IMR-90 (cell line): ENCODE results near the gene CELA1. TPM values are rescaled to one million over a fixed set of nuclear protein-coding genes. Genes with fewer than 3 reads are reported as not detected.

Experiments
- ATAC-seq: fragments of 200-7000 bp; cut with Tn5 transposase; 2 replicates; pipeline ENCODE4 v1.9.1; 2020; ENCODE audit warnings: low read depth, mild to moderate bottlenecking, moderate library complexity
- BruUV-seq: library from RNA; stranded (reverse); fragments of 400-500 nt; replicated peaks from 2 replicates; lab custom pipeline; 2021; lab: Mats Ljungman, UMichigan
- CTCF ChIA-PET: fragments of 300-600 bp; formaldehyde crosslinking; extraction: SDS; loops from one replicate; lab custom pipeline; 2021; ENCODE audit warnings: antibody characterized with exemption; lab: Yijun Ruan, JAX
- POLR2A ChIA-PET: fragments of 300-600 bp; sonication (Branson Sonifier 250); formaldehyde crosslinking; loops from one replicate; lab custom pipeline; 2022; ENCODE audit warnings: antibody characterized with exemption; ENCODE audit not compliant: unreplicated experiment; lab: Charles Lee
- DNase-seq: peaks from one replicate; pipeline ENCODE4 v3.0.0; 2013
- H2AFZ ChIP-seq: replicated peaks from 2 replicates; pipeline ENCODE3; 2013; ENCODE audit warnings: low read length, mild to moderate bottlenecking; ENCODE audit not compliant: poor library complexity
- H2AK5ac ChIP-seq: 2 replicates; pipeline ENCODE4 v1.6.1; 2013; ENCODE audit warnings: low read depth, low read length, inconsistent platforms
- H2AK9ac ChIP-seq: replicated peaks from 2 replicates; pipeline ENCODE3; 2013; ENCODE audit warnings: mild to moderate bottlenecking, low read depth, low read length, moderate library complexity; ENCODE audit not compliant: poor library complexity
- H2BK120ac ChIP-seq: 2 replicates; pipeline ENCODE4 v1.6.1; 2013; ENCODE audit warnings: low read depth, low read length, inconsistent platforms
- H2BK15ac ChIP-seq: 3 replicates; pipeline ENCODE4 v1.6.1; 2013; ENCODE audit warnings: low read depth, low read length, inconsistent platforms
- H2BK20ac ChIP-seq: 2 replicates; pipeline ENCODE4 v1.6.1; 2013; ENCODE audit warnings: low read depth, mild to moderate bottlenecking, inconsistent platforms, low read length, moderate library complexity
- H2BK5ac ChIP-seq: 2 replicates; pipeline ENCODE4 v1.6.1; 2013; ENCODE audit warnings: mild to moderate bottlenecking, low read depth, low read length, inconsistent platforms; ENCODE audit not compliant: poor library complexity, severe bottlenecking
- H3K14ac ChIP-seq: replicated peaks from 2 replicates; pipeline ENCODE4 v1.6.1; 2013; ENCODE audit warnings: low read depth, low read length, inconsistent platforms
- H3K18ac ChIP-seq: 2 replicates; pipeline ENCODE4 v1.6.1; 2013; ENCODE audit warnings: low read depth, low read length, control low read depth
- H3K23ac ChIP-seq: 2 replicates; pipeline ENCODE4 v1.6.1; 2013; ENCODE audit warnings: low read depth, low read length, inconsistent platforms
- H3K27ac ChIP-seq: 2 replicates; pipeline ENCODE4 v1.5.1; 2013; ENCODE audit warnings: mild to moderate bottlenecking, control low read depth, low read length; ENCODE audit not compliant: insufficient read depth
- H3K27me3 ChIP-seq: 2 replicates; pipeline ENCODE4 v1.6.1; 2013; ENCODE audit warnings: low read length; ENCODE audit not compliant: control insufficient read depth, insufficient read depth
- H3K36me3 ChIP-seq: 2 replicates; pipeline ENCODE4 v1.6.1; 2013; ENCODE audit warnings: low read length, mixed read lengths; ENCODE audit not compliant: control insufficient read depth, insufficient read depth
- H3K4ac ChIP-seq: 2 replicates; pipeline ENCODE4 v1.6.1; 2013; ENCODE audit warnings: low read depth, low read length, inconsistent platforms
- H3K4me1 ChIP-seq: 2 replicates; pipeline ENCODE4 v1.6.1; 2013; ENCODE audit warnings: low read length, mixed read lengths; ENCODE audit not compliant: control insufficient read depth, insufficient read depth
- H3K4me2 ChIP-seq: 2 replicates; pipeline ENCODE4 v1.6.1; 2013; ENCODE audit warnings: low read depth, mild to moderate bottlenecking, control low read depth, low read length, moderate library complexity
- H3K4me3 ChIP-seq: 2 replicates; pipeline ENCODE4 v1.5.1; 2013; ENCODE audit warnings: low read depth, mild to moderate bottlenecking, control low read depth, low read length, moderate library complexity; ENCODE audit not compliant: insufficient read depth
- H3K56ac ChIP-seq: 2 replicates; pipeline ENCODE4 v1.6.1; 2013; ENCODE audit warnings: low read length, inconsistent platforms; ENCODE audit not compliant: insufficient read depth; ENCODE audit errors: extremely low read depth
- H3K79me1 ChIP-seq, 2 experiments: 2 replicates each; pipeline ENCODE4 v1.6.1; 2013; ENCODE audit warnings: low read length in 2 of 2, inconsistent platforms in 1 of 2, low read depth in 1 of 2
- H3K9ac ChIP-seq: 2 replicates; pipeline ENCODE4 v1.6.1; 2013; ENCODE audit warnings: low read depth, low read length, control low read depth
- H3K9me1 ChIP-seq: 2 replicates; pipeline ENCODE4 v1.6.1; 2013; ENCODE audit warnings: low read length, inconsistent platforms; ENCODE audit not compliant: insufficient read depth
- H3K9me3 ChIP-seq: 2 replicates; pipeline ENCODE4 v1.6.1; 2013; ENCODE audit warnings: low read length; ENCODE audit not compliant: control insufficient read depth, insufficient read depth
- H4K20me1 ChIP-seq: 2 replicates; pipeline ENCODE4 v1.6.1; 2013; ENCODE audit warnings: low read length, inconsistent platforms; ENCODE audit not compliant: insufficient read depth
- H4K5ac ChIP-seq: 2 replicates; pipeline ENCODE4 v1.6.1; 2013; ENCODE audit warnings: mild to moderate bottlenecking, low read depth, low read length, control low read depth
- H4K8ac ChIP-seq, 2 experiments: 2 replicates each; pipeline ENCODE4 v1.6.1; 2013; ENCODE audit warnings: low read depth in 2 of 2, low read length in 2 of 2, control low read depth in 1 of 2, inconsistent platforms in 1 of 2
- H4K91ac ChIP-seq: 2 replicates; pipeline ENCODE4 v1.6.1; 2013; ENCODE audit warnings: low read depth, low read length, inconsistent platforms; ENCODE audit not compliant: insufficient read depth
- CHD1 ChIP-seq: IDR thresholded peaks from 2 replicates; pipeline ENCODE4 v1.6.1; 2012; ENCODE audit warnings: low read depth, low read length, improper control_type of control experiment
- MXI1 ChIP-seq: IDR thresholded peaks from 2 replicates; pipeline ENCODE4 v1.6.1; 2012; ENCODE audit warnings: low read depth, mild to moderate bottlenecking, low read length, moderate library complexity, borderline replicate concordance
- NFE2L2 ChIP-seq: fragments of 150-350 bp; IDR thresholded peaks from 2 replicates; pipeline ENCODE4 v1.6.1; 2016; ENCODE audit warnings: low read depth, mild to moderate bottlenecking, low read length
- WGBS, 2 experiments: methylation state at CpG; one replicate each; pipeline versions ENCODE4 v1.1.5 to v1.1.7; 2013; ENCODE audit warnings: missing lambda C conversion rate in 2 of 2; ENCODE audit not compliant: insufficient read length in 1 of 2; ENCODE audit errors: extremely low coverage in 2 of 2; 5-methylcytosine and 5-hydroxymethylcytosine counted together
- dilution Hi-C: fragments of 300-500 bp; cut with HindIII; formaldehyde crosslinking; loops from one replicate; pipeline ENCODE4 v1.14.3; 2018; ENCODE audit warnings: low sequenced_read_pairs; ENCODE audit not compliant: unreplicated experiment
- in situ Hi-C: fragments of 300-500 bp; cut with MboI; formaldehyde crosslinking; loops from 3 replicates; pipeline ENCODE4 v1.14.3; 2019; ENCODE audit warnings: low sequenced_read_pairs, inconsistent platforms, mixed read lengths
- intact Hi-C: fragments of 100-400 bp; cut with micrococcal nuclease; formaldehyde crosslinking; loops from 2 replicates; pipeline ENCODE4 v1.10.0; 2022
- polyA plus RNA-seq, 3 experiments: library from polyadenylated mRNA; depleted of rRNA; stranded (reverse); fragments of >200 nt; gene quantifications; 2 replicates each; pipeline ENCODE4 v1.2.3, GENCODE V29; 2012; ENCODE audit warnings: low replicate concordance in 1 of 3
- total RNA-seq: library from RNA; depleted of rRNA; stranded (reverse); fragments of >200 nt; gene quantifications from 2 replicates; pipeline ENCODE4 v1.2.3, GENCODE V29; 2012

The CELA1 gene
- total and polyA plus RNA-seq, 2 of the 4 experiments (the other 2 are of a cell fraction), result not detected

GRCh38 chr12:51320695-51321320 is 25.7 kb downstream of the CELA1 start:
- H3K23ac ChIP-seq, result peak overlapping the region; percentile 16; the same call in 1 of the 2 replicates
- no peak overlapping the region for H2BK20ac ChIP-seq
- H2AK5ac ChIP-seq, result no peak overlapping the region
- no peaks in the 10 kb centered on the region for H3K9me1 ChIP-seq
- no peak overlapping the region for H3K27ac ChIP-seq
- no peak overlapping the region for H2BK5ac ChIP-seq
- peak overlapping the region; percentile 54; the same call in 1 of the 2 replicates for H4K5ac ChIP-seq
- no peak overlapping the region for H3K18ac ChIP-seq
- peak overlapping the region; percentile 2; the same call in 1 of the 2 replicates for H3K14ac ChIP-seq
- no peaks in the 10 kb centered on the region for H3K27me3 ChIP-seq
- no peak overlapping the region for H4K91ac ChIP-seq
- H3K56ac ChIP-seq, result no peak overlapping the region
- no peaks in the 10 kb centered on the region for H3K36me3 ChIP-seq
- H4K20me1 ChIP-seq, result no peaks in the 10 kb centered on the region
- H2BK15ac ChIP-seq, result no peak overlapping the region
- no peak overlapping the region for H3K4me2 ChIP-seq
- dilution Hi-C loops (no loop called here), intact Hi-C loops (no loop called here), in situ Hi-C loops (no loop called here)
- no CpG with 5 or more reads among the region's 3 CpGs for WGBS, 2 experiments
- POLR2A ChIA-PET, result interaction anchor here (0.6 kb wide), 2 partner anchors 12 to 493 kb away, joined by 4 to 8 read pairs; no protein-coding TSS in a partner anchor
- 0 out of 4 replicates have a peak overlapping the region, but pooled peaks of 1 of the 2 experiments have one; percentile 8 for H4K8ac ChIP-seq
- H3K79me1 ChIP-seq, result no peaks in the 10 kb centered on the region
- H3K4me3 ChIP-seq, result no peak overlapping the region
- ATAC-seq (0 out of 2 replicates have a peak, but pooled peaks have one; percentile 17), DNase-seq (peak; percentile 26)
- no peak for TF ChIP-seq CHD1
- no peak for TF ChIP-seq MXI1
- TF ChIP-seq NFE2L2, result no peak
- no peaks in the 10 kb centered on the region for H3K9me3 ChIP-seq
- H3K9ac ChIP-seq, result no peak overlapping the region
- no TSS peak for BruUV-seq
- H2AFZ ChIP-seq, result peak overlapping the region; percentile 77
- CTCF ChIA-PET, result interaction anchor here (0.9 to 3.5 kb wide), 2 partner anchors 21 to 44 kb away, joined by 8 to 16 read pairs; no protein-coding TSS in a partner anchor
- no peak overlapping the region for H2AK9ac ChIP-seq
- peaks cover 3% of the 10 kb centered on the region for H3K4me1 ChIP-seq
- no peak overlapping the region for H2BK120ac ChIP-seq
- 0 out of 2 replicates have a peak overlapping the region, but pooled peaks have one; percentile 39 for H3K4ac ChIP-seq
